SU-DHL-6 (cell line): ENCODE data around the gene TOMM34.

ENCODE experiments used
- H2AFZ ChIP-seq: fragments of 200-600 bp; sonication (generic); 2 replicates; pipeline ENCODE4 v1.6.1; 2014; ENCODE audit warnings: low read depth, mild to moderate bottlenecking, moderate library complexity, mixed read lengths, antibody characterized with exemption, low read length; ENCODE audit not compliant: severe bottlenecking
- H3F3A ChIP-seq: fragments of 200-600 bp; shearing (Covaris generic); 2 replicates; pipeline ENCODE4 v1.6.0; 2016; ENCODE audit warnings: antibody characterized with exemption, mild to moderate bottlenecking; ENCODE audit not compliant: insufficient read depth
- H3K27ac ChIP-seq: fragments of 200-600 bp; sonication (generic); 2 replicates; pipeline ENCODE4 v1.5.1; 2016; ENCODE audit warnings: low read depth, mild to moderate bottlenecking, low read length, moderate library complexity, mixed read lengths
- H3K27me3 ChIP-seq: fragments of 200-600 bp; sonication (generic), shearing (Covaris generic); 2 replicates; pipeline ENCODE4 v1.6.0; 2014; ENCODE audit warnings: mild to moderate bottlenecking, low read length
- H3K36me3 ChIP-seq: fragments of 200-600 bp; sonication (generic); 2 replicates; pipeline ENCODE4 v1.6.1; 2014; ENCODE audit warnings: mild to moderate bottlenecking, low read length, mixed read lengths
- H3K4me2 ChIP-seq: fragments of 300-600, 200-600 bp; shearing (Covaris generic), sonication (generic); 2 replicates; pipeline ENCODE4 v1.6.0; 2014; ENCODE audit warnings: low read length, low read depth, mild to moderate bottlenecking; ENCODE audit not compliant: poor library complexity, severe bottlenecking
- H3K4me3 ChIP-seq: fragments of 200-600 bp; sonication (generic); 2 replicates; pipeline ENCODE4 v1.5.1; 2014; ENCODE audit warnings: antibody characterized with exemption, low read length, mild to moderate bottlenecking, mixed read lengths; ENCODE audit not compliant: insufficient read depth, poor library complexity, severe bottlenecking
- H3K79me2 ChIP-seq: fragments of 200-600 bp; sonication (generic); 2 replicates; pipeline ENCODE4 v1.6.1; 2014; ENCODE audit warnings: mild to moderate bottlenecking, low read length, moderate library complexity; ENCODE audit not compliant: insufficient read depth
- H3K9ac ChIP-seq: fragments of 200-600 bp; sonication (generic); 2 replicates; pipeline ENCODE4 v1.7.0; 2014; ENCODE audit warnings: mild to moderate bottlenecking, low read length
- H3K9me2 ChIP-seq: fragments of 200-600 bp; sonication (generic); replicated peaks from 2 replicates; pipeline ENCODE4 v1.6.1; 2014; ENCODE audit warnings: low read length; ENCODE audit not compliant: insufficient read depth
- H3K9me3 ChIP-seq: fragments of 200-600 bp; sonication (generic); 2 replicates; pipeline ENCODE4 v1.6.1; 2014; ENCODE audit warnings: low read length, mixed read lengths; ENCODE audit not compliant: insufficient read depth
- H4K20me1 ChIP-seq: fragments of 200-600 bp; sonication (generic); 2 replicates; pipeline ENCODE4 v1.6.1; 2014; ENCODE audit warnings: low read depth, mild to moderate bottlenecking, antibody characterized with exemption, low read length, moderate library complexity, mixed read lengths
- EZH2phosphoT487 ChIP-seq: fragments of 200-600 bp; sonication (generic), shearing (Covaris generic); conservative IDR thresholded peaks from 2 replicates; pipeline ENCODE4 v1.6.1; 2018; ENCODE audit warnings: mild to moderate bottlenecking, antibody characterized with exemption, low read length, moderate library complexity, mixed read lengths
- TF ChIP-seq, protein P1 (sequence below): fragments of 200-600 bp; sonication (generic); IDR thresholded peaks from one replicate; pipeline ENCODE4 v1.5.1; 2017; ENCODE audit warnings: antibody characterized with exemption, mild to moderate bottlenecking, low read length, moderate library complexity; ENCODE audit not compliant: insufficient read depth, poor library complexity, severe bottlenecking

TOMM34 gene

DNA sequence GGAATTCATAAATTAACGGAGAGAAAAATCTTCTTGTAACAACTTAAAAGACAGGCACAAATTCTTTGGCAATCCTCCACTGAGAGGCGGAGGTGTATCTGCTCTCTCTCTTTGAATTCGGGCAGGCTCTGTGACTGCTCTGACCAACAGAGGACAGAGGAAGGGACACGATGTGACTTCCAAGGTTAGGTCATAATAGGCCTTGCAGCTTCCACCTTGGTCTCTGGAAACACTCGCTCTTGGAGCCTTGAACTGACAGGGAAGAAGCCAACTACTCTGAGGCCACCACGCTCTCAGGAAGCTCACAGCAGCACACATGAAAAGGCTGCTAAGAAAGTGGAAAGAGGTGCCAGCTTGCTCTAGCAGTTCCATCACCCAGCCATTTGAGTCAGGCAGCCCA is 14.9 kb downstream of the TOMM34 start:
- H4K20me1 ChIP-seq = no peaks in the 10 kb centered on the region

DNA sequence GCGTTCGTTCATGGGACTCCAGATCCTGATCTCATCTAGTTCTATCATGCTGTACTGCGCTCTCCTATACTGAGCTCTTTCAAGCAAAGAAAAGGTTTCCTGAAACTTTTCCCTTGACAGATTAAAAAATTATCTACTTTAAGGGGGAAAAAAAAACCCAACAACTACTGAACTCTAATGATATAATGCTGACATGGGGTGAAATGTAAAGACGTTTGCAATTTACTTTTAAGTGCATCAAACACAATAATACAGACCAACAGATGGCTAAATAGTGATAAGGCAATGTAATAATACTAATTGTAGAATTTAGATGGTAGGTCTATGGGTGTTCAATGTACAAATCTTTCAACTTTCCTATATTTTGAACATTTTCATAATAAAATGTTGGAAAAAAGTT is 16.4 kb downstream of the TOMM34 start:
- no peak overlapping the region for H3K9ac ChIP-seq
- H2AFZ ChIP-seq = no peak overlapping the region
- TF ChIP-seq, protein P1, sequence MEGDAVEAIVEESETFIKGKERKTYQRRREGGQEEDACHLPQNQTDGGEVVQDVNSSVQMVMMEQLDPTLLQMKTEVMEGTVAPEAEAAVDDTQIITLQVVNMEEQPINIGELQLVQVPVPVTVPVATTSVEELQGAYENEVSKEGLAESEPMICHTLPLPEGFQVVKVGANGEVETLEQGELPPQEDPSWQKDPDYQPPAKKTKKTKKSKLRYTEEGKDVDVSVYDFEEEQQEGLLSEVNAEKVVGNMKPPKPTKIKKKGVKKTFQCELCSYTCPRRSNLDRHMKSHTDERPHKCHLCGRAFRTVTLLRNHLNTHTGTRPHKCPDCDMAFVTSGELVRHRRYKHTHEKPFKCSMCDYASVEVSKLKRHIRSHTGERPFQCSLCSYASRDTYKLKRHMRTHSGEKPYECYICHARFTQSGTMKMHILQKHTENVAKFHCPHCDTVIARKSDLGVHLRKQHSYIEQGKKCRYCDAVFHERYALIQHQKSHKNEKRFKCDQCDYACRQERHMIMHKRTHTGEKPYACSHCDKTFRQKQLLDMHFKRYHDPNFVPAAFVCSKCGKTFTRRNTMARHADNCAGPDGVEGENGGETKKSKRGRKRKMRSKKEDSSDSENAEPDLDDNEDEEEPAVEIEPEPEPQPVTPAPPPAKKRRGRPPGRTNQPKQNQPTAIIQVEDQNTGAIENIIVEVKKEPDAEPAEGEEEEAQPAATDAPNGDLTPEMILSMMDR = no peak
- no peak for TF ChIP-seq EZH2phosphoT487
- H3K27me3 ChIP-seq = no peaks in the 10 kb centered on the region
- H3K4me2 ChIP-seq = no peak overlapping the region
- H3K9me3 ChIP-seq = no peaks in the 10 kb centered on the region
- H3F3A ChIP-seq = no peaks in the 10 kb centered on the region; the same call in 1 of the 2 replicates
- H3K4me3 ChIP-seq = no peak overlapping the region
- no peaks in the 10 kb centered on the region for H3K9me2 ChIP-seq
- no peaks in the 10 kb centered on the region for H3K79me2 ChIP-seq
- H3K36me3 ChIP-seq = peaks cover 21% of the 10 kb centered on the region
- H4K20me1 ChIP-seq = no peaks in the 10 kb centered on the region
- no peak overlapping the region for H3K27ac ChIP-seq

More for the DNA sequence above, 14.9 kb downstream of the TOMM34 start:
- Histone ChIP-seq H3K27ac (no peak overlapping the region), H3K27me3 (no peaks in the 10 kb centered on the region), H3K4me3 (no peak overlapping the region), H3K9me3 (no peaks in the 10 kb centered on the region), H3F3A (no peaks in the 10 kb centered on the region; the same call in 1 of the 2 replicates), H3K79me2 (no peaks in the 10 kb centered on the region), H3K9ac (no peak overlapping the region), H3K9me2 (no peaks in the 10 kb centered on the region), H2AFZ (no peak overlapping the region), H3K4me2 (no peak overlapping the region), H3K36me3 (peaks cover 31% of the 10 kb centered on the region)
- TF ChIP-seq EZH2phosphoT487 = no peak
- TF ChIP-seq, protein P1 = no peak

DNA sequence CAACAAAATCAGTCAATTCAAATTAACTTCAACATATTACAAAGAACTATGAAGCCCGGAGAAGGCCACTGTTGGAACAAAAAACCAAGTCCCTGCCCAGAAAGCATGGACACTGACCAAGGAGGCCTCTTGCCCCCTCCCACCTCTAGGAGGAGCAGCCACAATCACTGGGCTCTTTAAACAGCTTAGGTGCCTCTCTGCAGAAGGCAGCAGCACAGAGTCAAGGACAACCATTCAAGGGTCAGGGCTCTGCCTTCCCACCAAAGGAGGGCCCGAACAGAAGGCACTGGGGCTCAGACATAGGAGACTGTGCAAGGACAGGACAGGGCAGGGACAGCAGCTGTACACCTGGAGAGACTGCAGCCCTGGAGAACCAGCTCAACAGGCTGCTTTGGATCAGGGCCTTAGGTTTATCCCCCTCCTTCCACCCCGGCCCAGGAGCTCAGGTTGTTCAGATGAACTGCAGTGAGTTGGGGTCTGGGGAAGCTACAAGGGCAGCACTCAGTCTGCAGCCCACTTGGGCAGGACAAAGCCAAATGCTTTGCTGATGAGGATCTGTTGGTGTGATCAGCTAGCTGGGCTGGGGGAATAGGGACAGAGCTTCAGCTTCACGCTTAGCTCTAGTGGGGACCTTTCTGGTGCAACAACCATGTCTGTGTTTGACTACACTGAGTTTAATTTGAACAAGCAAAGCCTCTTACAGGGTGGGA is 17.8 kb downstream of the TOMM34 start:
- no peaks in the 10 kb centered on the region; the same call in 1 of the 2 replicates for H3F3A ChIP-seq
- no peak overlapping the region for H3K4me3 ChIP-seq
- no peak overlapping the region for H3K27ac ChIP-seq
- no peak for TF ChIP-seq EZH2phosphoT487
- TF ChIP-seq, protein P1 = no peak
- H4K20me1 ChIP-seq = no peaks in the 10 kb centered on the region
- no peak overlapping the region for H3K4me2 ChIP-seq
- H3K9ac ChIP-seq = no peak overlapping the region
- no peaks in the 10 kb centered on the region for H3K79me2 ChIP-seq
- H3K9me3 ChIP-seq = no peaks in the 10 kb centered on the region
- H3K27me3 ChIP-seq = no peaks in the 10 kb centered on the region
- H3K9me2 ChIP-seq = no peaks in the 10 kb centered on the region
- no peak overlapping the region for H2AFZ ChIP-seq
- H3K36me3 ChIP-seq = peaks cover 19% of the 10 kb centered on the region
